Activated B cell treated with CpG ODN at 0.5 μM for 24 hours (primary cell): ENCODE results near the gene HOXA5. TPM values are rescaled to one million over a fixed set of nuclear protein-coding genes. Genes with fewer than 3 reads are reported as not detected.

Source experiments
- ATAC-seq: fragments of 200-7000 bp; cut with Tn5 transposase; one replicate; pipeline ENCODE4 v1.10.0; 2021; ENCODE audit warnings: low read depth, mild to moderate bottlenecking, moderate library complexity
- CTCF ChIA-PET: fragments of 350-600 bp; sonication (Branson Sonifier 250); formaldehyde crosslinking; loops from one replicate; lab custom pipeline; 2021; ENCODE audit warnings: antibody characterized with exemption; lab: Charles Lee
- POLR2A ChIA-PET: fragments of 350-600 bp; sonication (Branson Sonifier 250); formaldehyde crosslinking; loops from one replicate; lab custom pipeline; 2021; ENCODE audit warnings: antibody characterized with exemption; lab: Charles Lee
- DNase-seq: peaks from one replicate; pipeline ENCODE4 v3.0.0; 2022
- H3K27ac Mint-ChIP-seq: one replicate; pipeline ENCODE4 v1.8.0; 2020; ENCODE audit warnings: mixed read lengths
- H3K27me3 Mint-ChIP-seq: one replicate; pipeline ENCODE4 v1.8.0; 2021; ENCODE audit warnings: mixed read lengths
- H3K36me3 Mint-ChIP-seq: one replicate; pipeline ENCODE4 v1.8.0; 2021; ENCODE audit warnings: low read depth, mixed read lengths
- H3K4me1 Mint-ChIP-seq: one replicate; pipeline ENCODE4 v1.8.0; 2021; ENCODE audit warnings: mixed read lengths
- H3K4me3 Mint-ChIP-seq: one replicate; pipeline ENCODE4 v1.8.0; 2020; ENCODE audit warnings: mild to moderate bottlenecking, mixed read lengths
- H3K9me3 Mint-ChIP-seq: one replicate; pipeline ENCODE4 v1.8.0; 2020; ENCODE audit warnings: mixed read lengths
- CTCF ChIP-seq: fragments of 200-600 bp; IDR thresholded peaks from one replicate; pipeline ENCODE4 v1.8.0; 2022; ENCODE audit warnings: antibody characterized with exemption, mild to moderate bottlenecking
- intact Hi-C: fragments of 100-400 bp; cut with micrococcal nuclease; formaldehyde crosslinking; loops from one replicate; pipeline ENCODE4 v1.15.1; 2024
- total RNA-seq: library from RNA; stranded (reverse); gene quantifications from 2 replicates; pipeline ENCODE4 v1.2.3, GENCODE V29; 2022

Gene HOXA5
- total RNA-seq, 1 donor from 2014 or later: not detected

GRCh38 chr7:27123477-27124053 is 19.9 kb downstream of the HOXA5 start:
- CTCF ChIA-PET: no interaction called here
- no peak for TF ChIP-seq CTCF
- POLR2A ChIA-PET: no interaction called here
- Mint-ChIP-seq H3K9me3 (no peaks in the 10 kb centered on the region), H3K27ac (no peak overlapping the region), H3K4me1 (no peaks in the 10 kb centered on the region), H3K36me3 (no peaks in the 10 kb centered on the region), H3K4me3 (no peak overlapping the region), H3K27me3 (peaks cover 28% of the 10 kb centered on the region)
- no peak for DNase-seq
- no peak for ATAC-seq
- intact Hi-C loops: no loop called here

GRCh38 chr7:27123007-27123476 is 20.4 kb downstream of the HOXA5 start:
- intact Hi-C loops: no loop called here
- Mint-ChIP-seq H3K27ac (no peak overlapping the region), H3K4me3 (no peak overlapping the region), H3K4me1 (no peaks in the 10 kb centered on the region), H3K36me3 (no peaks in the 10 kb centered on the region), H3K27me3 (peaks cover 28% of the 10 kb centered on the region), H3K9me3 (no peaks in the 10 kb centered on the region)
- ChIA-PET CTCF (no interaction called here), POLR2A (no interaction called here)
- ATAC-seq (no peak), DNase-seq (no peak)
- TF ChIP-seq CTCF: no peak

GRCh38 chr7:27122077-27122910 is 21.2 kb downstream of the HOXA5 start:
- H3K36me3 Mint-ChIP-seq: no peaks in the 10 kb centered on the region
- intact Hi-C loops: no loop called here
- no peak overlapping the region for H3K27ac Mint-ChIP-seq
- no peak for ATAC-seq
- no peak for TF ChIP-seq CTCF
- H3K4me1 Mint-ChIP-seq: no peaks in the 10 kb centered on the region
- no peaks in the 10 kb centered on the region for H3K9me3 Mint-ChIP-seq
- POLR2A ChIA-PET: no interaction called here
- peaks cover 25% of the 10 kb centered on the region for H3K27me3 Mint-ChIP-seq
- no peak overlapping the region for H3K4me3 Mint-ChIP-seq
- DNase-seq: no peak
- CTCF ChIA-PET: no interaction called here

- intact Hi-C loops: no loop called here
- no peak for ATAC-seq
- H3K27me3 Mint-ChIP-seq: peaks cover 22% of the 10 kb centered on the region
- no peaks in the 10 kb centered on the region for H3K36me3 Mint-ChIP-seq
- H3K27ac Mint-ChIP-seq: no peak overlapping the region
- TF ChIP-seq CTCF: no peak
- no peaks in the 10 kb centered on the region for H3K4me1 Mint-ChIP-seq
- no peak overlapping the region for H3K4me3 Mint-ChIP-seq
- no peaks in the 10 kb centered on the region for H3K9me3 Mint-ChIP-seq
- ChIA-PET POLR2A (no interaction called here), CTCF (no interaction called here)
- no peak for DNase-seq
These were observed 21.8 kb downstream of the HOXA5 start for GRCh38 chr7:27121684-27122076.

- intact Hi-C loops: no loop called here
These were observed 24.0 kb downstream of the HOXA5 start for GRCh38 chr7:27119412-27119911.

More at GRCh38 chr7:27119412-27119911, 24.0 kb downstream of the HOXA5 start:
- no peak for TF ChIP-seq CTCF
- Mint-ChIP-seq H3K4me1 (no peaks in the 10 kb centered on the region), H3K4me3 (no peak overlapping the region), H3K9me3 (no peaks in the 10 kb centered on the region), H3K27me3 (peaks cover 11% of the 10 kb centered on the region), H3K36me3 (no peaks in the 10 kb centered on the region), H3K27ac (no peak overlapping the region)
- no peak for DNase-seq
- ChIA-PET POLR2A (interaction anchor here (0.6 kb wide), 1 partner anchor 1403 kb away, joined by 12 read pairs; no protein-coding TSS in a partner anchor), CTCF (interaction anchor here (0.9 kb wide), 1 partner anchor 36 kb away, joined by 3 read pairs; no protein-coding TSS in a partner anchor)
- no peak for ATAC-seq
